HG03442 (cell line): Measurements from ENCODE around the gene LEMD3.

Source experiments
- ATAC-seq: cut with Tn5 transposase; IDR thresholded peaks from one replicate; pipeline ENCODE4 v1.9.1; 2021; ENCODE audit warnings: mild to moderate bottlenecking, moderate library complexity; ENCODE audit not compliant: unreplicated experiment

LEMD3 gene

DNA sequence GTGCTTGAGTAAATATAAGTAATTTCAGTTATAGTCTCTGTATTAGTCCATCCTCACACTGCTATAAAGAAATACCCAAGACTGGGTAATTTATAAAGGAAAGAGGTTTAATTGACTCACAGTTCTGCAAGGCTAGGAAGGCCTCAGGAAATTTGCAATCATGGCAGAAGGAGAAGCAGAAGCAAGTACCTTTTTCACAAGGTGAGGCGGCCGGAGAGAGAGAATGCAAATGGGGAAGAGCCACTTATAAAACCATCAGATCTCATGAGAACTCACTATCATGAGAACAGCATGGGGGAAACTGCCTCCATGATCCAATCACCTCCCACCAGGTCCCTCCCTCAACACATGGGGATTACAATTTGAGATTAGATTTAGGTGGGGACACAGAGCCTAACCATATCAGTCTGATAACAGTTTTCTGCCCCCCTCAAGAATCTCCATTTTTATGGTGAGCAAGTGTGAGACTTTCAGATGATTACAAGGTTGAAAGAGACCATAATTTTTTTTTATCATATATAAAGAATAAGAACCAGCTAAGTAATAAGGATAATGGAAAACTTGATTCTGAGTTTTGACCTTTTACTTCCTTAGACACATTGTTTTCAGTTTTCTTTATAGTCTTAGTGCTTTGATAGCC lies 35.6 kb downstream of the LEMD3 start:
- ATAC-seq, result no peak

DNA sequence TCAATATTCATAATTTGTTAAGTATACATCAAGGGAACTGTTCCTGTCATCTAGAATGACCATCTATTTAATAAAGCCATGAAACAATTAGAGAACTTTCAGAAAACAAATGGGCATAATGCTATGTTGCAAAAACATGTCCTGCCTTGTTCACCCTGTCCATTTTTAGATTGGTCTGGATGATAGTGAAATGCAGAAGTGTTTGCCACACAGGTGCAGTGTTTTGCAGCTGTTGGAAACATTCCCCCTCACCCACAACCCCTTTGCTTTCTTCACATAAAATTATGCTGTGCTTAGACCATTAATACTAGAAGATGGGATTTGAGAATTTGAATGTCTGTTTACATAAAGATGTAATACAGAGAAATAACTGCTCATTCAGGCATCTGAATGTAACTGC lies 36.5 kb downstream of the LEMD3 start:
- peak; percentile 53 for ATAC-seq

DNA sequence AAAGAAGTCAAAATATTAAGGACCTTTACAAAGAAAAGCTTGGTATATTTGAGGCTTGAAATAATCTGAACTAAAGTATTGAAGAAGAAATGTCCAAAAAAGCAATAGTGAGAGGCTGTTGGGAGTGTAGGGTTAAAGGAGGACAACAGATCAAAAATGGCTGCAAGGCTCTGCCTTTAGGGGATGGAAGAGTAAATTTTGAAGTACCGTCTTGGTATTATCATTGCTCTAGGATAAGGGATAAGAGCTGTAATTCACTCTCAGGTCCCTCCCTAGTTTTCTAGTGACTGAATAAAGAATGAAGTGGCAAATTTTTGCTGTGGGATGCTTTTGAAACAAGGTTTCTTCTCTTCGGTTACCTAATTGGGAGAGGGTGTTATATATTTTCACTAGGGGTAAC lies 38.7 kb downstream of the LEMD3 start:
- ATAC-seq, result no peak

DNA sequence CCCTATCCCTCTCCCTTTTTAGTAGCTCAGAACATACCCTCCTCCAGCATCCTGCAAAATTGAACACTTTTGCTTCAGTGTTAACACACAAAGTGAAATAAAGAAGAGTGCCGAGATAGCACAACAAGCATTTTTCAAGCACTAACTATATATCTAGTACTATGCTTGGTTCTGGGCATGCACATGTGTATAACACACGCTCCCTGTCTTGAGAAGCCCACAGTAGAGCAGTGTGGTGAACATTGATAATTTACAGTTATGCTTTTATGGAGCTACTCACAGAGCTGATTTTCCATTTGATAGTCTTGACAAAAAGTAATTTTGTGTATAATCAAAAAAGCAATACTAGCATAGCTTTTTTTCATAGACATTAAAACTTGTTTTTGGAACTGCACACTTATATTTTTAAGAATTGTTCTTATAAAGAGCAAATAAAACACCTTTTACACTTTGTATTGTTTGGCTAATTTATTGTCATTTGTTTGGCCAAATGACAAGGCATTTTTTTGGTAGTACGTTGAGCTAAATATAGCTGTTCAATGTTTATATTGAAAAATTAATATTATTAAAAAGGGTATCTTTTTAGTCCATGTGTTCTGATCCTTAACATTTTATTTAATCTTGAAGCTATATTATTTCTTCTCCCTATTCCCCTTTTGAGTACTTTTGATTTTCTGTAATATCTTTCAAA lies 39.7 kb downstream of the LEMD3 start:
- ATAC-seq, result no peak

DNA sequence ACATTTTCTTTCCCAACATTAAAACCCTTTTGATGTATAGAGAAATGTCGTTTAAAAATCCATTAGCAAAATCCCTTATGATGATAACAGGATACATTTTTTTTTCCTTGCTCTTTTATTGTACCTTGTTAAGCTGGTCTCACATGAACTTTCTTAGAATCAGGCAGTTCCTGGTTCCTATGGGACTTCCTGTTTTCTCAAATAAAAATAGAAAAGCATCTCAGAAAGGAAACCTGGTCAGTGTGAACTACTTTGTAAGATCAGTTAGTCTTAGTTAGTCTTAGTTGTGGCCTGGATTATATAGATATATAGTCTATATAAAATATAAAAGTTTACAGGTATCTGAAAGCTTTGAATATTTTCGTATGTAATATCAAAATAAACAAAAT lies 40.3 kb downstream of the LEMD3 start:
- ATAC-seq, result peak; percentile 71

DNA sequence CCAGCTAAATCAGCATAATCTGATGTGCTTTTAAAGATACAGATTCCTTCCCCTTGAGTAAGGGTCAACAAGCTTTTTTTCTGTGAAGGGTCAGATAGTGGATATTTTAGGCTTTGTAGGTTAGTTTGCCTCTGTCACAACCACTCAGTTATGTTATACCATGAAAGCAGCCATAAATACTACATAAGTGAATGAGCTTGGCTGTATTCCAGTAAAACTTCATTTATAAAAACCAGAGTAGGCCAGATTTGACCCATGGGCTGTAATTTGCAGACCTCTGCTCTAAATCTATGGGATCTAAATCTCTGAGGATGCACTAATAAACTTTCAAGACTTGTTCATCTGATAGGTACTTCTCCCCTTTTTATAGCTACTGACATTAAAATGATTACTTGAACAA lies 47.7 kb downstream of the LEMD3 start:
- ATAC-seq, result no peak

DNA sequence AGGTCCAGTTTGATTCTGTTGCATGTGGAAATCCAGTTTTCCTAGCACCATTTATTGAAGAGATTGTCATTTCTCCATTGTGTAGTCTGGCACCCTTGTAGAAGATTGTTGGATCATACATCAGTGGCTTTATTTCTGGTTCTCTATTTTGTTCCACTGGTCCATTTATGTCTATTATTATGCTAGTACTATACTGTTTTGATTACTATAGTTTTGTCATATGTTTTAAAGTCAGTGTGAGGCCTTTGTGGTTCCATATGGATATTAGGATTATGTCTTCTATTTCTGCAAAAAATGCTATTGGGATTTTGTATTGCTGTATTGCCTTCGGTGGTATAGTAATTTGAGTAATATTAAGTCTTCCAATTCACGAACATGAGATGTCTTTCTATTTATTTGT lies 51.4 kb downstream of the LEMD3 start:
- ATAC-seq, result no peak

DNA sequence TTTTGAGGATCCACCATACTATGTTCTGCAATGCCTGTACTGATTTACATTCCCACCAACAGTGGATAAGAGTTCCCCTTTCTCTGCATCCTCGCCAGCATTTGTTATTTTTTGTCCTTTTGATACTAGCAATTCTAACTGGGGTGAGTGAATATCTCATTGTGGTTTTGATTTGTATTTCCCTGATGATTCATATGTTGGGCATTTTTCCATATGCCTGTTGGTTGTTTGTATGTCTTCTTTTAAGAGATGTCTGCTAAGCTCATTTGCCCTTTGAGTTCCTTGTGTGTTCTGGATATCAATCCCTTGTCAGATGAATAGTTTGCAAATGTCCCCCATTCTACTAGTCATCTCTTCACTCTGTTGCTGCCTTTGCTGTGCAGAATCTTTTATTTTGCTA lies 60.1 kb downstream of the LEMD3 start:
- no peak for ATAC-seq

DNA sequence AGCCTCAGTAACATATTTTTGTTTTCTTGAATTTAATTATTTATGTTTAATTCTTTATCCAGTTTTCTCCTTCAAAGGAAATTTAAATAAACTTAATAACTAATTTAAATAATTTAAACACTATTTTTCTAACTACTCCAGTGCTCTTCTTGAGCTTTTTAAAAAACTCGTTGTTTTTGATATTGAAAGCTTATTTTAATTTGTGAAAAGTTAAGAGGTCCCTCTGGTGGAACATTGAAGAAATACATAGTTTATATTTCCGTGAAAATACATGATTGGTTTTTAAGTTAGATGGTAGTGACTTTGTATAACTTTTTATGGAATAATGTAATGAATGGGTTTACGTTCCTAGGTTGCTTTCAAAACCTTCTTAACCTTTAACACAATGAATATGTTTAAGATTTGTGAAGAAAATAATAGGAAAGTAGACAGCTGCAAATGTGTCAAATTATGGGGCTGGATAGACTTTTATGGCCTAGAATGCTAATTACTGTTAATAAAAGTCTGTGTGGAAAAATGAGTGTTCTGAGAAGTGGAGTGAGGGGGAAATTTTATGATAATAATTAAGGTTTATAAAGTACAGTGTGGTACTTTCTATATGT lies 63.2 kb downstream of the LEMD3 start:
- ATAC-seq, result no peak

DNA sequence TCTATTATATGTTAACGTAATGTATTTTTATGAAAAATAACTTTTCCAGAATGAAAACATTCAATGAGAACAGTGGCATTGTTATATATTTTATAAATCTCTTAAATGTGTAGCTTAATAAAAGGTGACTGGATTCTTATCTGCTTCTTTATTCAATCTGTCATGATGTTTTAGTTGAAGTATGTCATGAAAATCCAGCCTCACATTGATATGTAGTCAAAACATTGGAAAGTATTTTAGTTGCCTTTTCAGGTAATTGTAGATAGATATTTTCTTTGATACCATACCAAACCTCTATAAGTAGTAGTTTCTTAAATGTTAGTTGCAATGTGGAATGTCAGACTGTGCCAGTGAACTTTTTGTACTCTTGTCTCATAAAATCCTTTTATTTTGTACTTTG lies 67.8 kb downstream of the LEMD3 start:
- no peak for ATAC-seq

DNA sequence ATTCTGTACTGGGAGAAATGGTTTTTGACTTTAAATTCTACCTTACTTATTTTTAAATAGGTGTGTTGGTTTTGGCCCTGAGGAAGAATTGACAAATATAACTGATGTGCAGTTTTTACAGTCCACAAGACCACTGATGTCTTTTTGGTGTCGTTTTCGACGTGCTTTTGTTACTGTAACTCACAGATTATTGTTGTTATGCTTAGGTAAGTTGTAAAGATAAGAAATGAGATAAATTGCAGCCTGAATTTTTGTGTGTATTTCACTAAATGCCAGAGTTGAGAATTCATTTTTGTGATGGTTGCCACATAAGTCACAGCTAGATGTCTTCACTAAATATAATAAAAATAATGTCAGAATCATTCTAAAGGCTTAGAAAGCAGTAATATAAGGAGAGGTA lies 69.2 kb downstream of the LEMD3 start:
- ATAC-seq, result no peak

DNA sequence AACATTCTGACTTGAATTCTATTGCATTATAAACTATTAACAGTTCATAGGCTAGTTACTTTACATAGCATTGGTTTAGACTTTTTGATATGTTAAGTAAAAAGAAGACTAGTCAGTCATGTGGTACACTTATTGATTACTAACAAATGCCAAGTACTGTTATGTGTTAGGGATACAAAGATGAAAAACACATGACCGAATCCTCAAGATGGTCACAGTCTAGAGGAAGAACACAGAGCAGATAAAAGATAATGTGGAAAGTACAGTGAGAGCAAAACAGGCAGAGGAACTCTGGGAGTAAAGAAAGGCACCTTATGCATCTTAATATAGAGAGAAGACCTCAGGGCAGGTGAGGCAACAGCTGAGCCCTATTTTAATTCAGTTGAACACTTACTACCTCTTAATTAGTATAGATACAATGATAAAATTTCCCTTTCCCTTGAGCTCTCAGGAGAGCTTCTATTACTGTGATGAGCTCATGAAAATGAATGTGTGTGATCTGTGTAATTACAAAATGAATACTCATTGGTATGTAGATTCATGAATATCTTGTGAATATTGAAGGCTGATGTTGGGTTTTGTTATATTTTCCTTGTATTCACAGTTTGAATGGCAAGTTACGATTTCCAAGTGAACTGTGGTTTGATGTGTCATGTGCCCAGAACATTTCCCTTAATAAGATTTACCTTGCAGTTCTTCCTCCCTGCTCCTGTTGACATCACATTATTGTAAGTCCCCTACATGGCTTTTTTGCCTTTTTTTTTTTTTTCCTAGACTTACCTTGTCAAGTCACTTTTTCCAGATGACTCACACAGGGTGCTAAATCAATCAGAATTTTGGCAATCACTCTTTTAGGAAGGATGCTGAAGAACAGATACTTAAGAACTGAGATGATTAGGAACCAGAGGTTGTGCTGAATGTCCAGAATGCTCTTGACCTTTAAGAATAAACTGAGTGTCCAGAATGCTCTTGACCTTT lies 79.6 kb downstream of the LEMD3 start:
- ATAC-seq, result no peak

DNA sequence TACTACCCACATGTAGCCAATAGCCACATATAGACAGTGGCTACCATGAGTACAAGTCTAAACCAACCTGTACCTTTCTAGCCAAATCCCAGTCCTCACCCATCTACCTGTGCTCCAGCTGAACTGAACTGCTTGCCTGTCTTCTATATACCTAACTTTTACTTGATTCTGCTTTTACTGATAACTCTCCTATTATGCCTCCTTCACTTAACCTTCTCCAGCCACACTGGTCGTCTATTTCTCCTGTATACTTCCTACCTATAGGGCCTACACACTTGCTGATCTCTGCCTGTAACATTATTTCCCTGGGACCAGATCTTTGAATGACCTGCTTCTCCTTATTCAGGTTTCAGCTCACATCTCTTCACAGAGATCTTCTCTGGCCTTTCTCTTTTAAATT lies 83.1 kb downstream of the LEMD3 start:
- ATAC-seq, result no peak

DNA sequence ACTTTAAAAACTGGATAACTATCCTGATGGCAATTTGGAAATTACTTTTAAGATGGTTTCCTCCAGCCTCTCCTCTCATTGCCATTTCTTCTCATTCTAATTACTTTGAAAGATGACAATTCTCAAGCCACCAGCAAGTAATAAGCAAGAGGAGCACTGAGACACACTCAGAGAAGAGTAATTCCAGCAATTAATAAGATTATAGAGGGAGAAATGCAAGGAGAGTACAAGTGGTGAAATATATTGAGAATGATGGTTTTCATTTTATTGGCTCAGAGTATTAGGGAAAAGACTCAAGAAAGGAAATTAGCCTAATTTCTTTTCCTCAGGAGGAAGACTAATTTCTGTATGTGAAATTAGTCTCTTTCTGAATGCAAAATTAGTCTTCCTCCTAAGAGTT lies 88.6 kb downstream of the LEMD3 start:
- ATAC-seq, result no peak

DNA sequence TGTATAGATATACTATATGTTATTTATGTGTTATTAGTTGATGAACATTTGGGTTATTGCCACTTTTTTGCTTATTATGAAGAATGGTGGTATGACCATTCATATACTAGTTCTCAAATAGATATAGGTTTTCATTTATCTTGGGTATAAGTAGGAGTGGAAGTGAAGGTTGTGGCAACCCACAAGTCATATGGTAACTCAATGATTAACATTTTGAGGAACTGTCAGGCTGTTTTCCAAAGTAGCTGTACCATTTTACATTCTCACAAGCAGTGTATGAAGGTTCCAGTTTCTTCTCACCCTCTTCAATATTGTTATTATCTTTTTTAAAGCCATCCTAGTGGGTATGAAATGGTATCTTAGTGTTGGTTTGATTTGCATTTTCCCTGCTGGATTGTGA lies 90.1 kb downstream of the LEMD3 start:
- no peak for ATAC-seq

DNA sequence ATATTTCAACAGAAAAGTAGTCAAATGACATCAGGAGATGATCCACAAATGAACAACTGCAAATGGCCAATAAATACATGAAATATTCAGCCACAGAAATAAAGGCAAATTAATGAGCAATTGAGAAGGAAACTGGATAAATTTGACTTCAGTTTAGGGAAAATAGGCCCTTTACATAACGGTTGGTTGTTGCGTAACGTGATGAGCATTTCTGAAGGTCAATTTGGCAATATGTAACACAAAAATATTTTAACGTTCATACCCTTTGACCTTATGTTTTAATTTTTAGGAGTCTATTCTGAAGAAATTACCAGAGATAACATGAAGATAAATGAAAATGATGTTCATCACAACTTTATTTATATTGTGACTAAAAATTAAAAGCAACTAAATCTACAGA lies 94.4 kb downstream of the LEMD3 start:
- ATAC-seq, result no peak

DNA sequence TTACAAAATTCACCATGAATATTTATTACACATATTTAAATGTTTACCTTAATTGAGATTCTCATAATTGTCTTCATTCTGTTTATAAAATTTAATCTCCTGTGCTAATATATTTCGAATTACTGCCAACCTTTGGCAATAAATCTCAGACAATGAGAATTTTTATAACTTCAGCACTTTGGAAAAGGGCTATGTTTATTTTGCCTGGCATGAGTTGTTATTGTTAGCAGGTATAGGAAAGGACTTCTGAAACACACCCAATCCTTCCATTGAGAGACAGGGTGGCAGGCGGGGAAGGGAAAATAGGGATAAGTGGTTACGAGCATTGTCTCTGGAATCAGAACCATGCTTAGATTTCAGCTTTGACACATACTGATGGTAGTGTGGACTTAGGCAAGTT lies 97.0 kb downstream of the LEMD3 start:
- no peak for ATAC-seq

DNA sequence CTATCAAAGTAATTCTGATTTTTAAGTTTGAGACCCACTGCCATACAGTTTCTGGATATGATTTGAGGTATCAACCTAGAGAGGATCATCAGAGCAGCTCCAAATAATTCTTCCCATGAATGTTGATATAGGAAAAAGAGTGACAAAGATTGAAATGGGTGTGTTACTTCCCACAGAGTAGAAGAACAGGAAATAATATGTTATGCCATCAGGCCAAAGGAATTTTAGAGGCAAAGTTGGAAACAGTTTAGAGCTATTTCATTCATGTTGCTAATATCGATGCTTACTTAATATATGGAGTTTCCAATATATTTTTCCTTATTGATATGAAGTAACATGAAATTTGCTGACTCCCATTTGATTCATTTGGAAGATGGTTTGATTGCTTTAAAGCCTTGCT lies 100.2 kb downstream of the LEMD3 start:
- ATAC-seq, result no peak

DNA sequence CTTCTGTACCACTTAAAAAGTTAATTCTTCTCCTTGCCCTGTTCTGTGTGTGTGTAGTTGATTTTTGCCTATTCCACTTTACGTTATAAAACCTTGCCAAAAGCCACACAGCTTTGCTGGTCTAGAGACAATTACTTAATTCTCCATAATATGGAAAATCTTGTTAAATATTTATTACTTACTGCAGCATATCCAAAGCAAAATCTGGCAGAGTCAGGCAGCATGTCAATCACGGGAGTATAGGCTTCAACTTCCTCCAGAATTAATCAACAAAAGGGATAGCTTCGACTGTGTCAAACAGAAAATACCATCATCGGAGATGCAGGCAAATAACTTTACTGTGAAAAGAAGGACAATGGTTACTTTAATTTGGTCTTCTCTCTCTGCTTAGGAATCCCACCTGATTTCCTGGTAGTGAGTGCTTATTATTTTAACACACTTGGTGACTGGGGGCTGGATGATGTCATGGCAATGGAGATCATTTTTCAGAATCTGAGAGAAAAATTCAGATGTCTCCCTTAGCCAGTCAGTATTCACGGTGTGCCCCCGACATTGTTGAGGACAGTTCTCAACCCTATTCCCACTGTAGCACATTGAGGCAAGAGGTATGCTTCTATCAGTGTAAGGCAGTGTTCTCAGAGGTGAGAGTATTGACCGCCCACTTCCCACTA lies 105.4 kb downstream of the LEMD3 start:
- no peak for ATAC-seq

DNA sequence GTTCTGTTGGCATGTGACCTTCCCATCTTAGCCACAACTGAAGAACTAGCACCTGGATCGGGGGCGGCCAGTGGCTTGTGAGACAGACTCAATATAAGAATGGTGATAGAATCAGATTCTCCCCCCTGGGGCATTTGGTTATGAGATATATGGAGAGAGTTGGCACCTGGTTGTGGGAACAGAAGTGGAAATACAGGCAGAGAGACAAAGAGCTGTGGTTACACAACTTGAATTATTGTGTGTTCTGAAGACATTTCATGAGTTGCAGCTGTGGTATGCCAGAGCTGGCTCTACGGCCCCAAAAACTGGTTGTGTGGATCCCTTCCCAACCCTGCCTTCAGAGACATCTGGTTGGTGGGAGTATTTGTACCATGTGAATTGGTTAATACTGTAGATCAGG lies 106.2 kb downstream of the LEMD3 start:
- no peak for ATAC-seq
